Panc1 (cell line): ENCODE data around the gene ATP1A1. TPM values are rescaled to one million over a fixed set of nuclear protein-coding genes. Genes with fewer than 3 reads are reported as not detected.

ENCODE experiments used
- ATAC-seq: fragments of 200-7000 bp; cut with Tn5 transposase; 2 replicates; pipeline ENCODE4 v1.9.1; 2020; ENCODE audit warnings: mild to moderate bottlenecking, moderate library complexity
- BruUV-seq: library from RNA; stranded (reverse); fragments of 400-500 nt; replicated peaks from 2 replicates; lab custom pipeline; 2021; lab: Mats Ljungman, UMichigan
- CTCF ChIA-PET: fragments of 300-600 bp; sonication (Branson Sonifier 250); formaldehyde crosslinking; loops from one replicate; lab custom pipeline; 2022; ENCODE audit warnings: antibody characterized with exemption; lab: Charles Lee
- POLR2A ChIA-PET: fragments of 300-600 bp; sonication (Branson Sonifier 250); formaldehyde crosslinking; loops from one replicate; lab custom pipeline; 2022; ENCODE audit warnings: antibody characterized with exemption; lab: Charles Lee
- DNase-seq: peaks from one replicate; pipeline ENCODE4 v3.0.0-alpha.2; 2010; ENCODE audit warnings: low read depth, low spot score
- H3K27ac ChIP-seq: 2 replicates; pipeline ENCODE4 v1.5.1; 2011; ENCODE audit warnings: mild to moderate bottlenecking, low read length, inconsistent platforms
- H3K27me3 ChIP-seq: fragments of 200-500 bp; sonication (Bioruptor generic); 2 replicates; pipeline ENCODE4 v1.6.0; 2014; ENCODE audit warnings: low read length, inconsistent platforms; ENCODE audit not compliant: control insufficient read depth, insufficient read depth
- H3K36me3 ChIP-seq: fragments of 200-500 bp; sonication (Bioruptor generic); 2 replicates; pipeline ENCODE4 v1.5.1; 2014; ENCODE audit warnings: inconsistent platforms, mild to moderate bottlenecking, low read length, moderate library complexity; ENCODE audit not compliant: control insufficient read depth, insufficient read depth
- H3K4me1 ChIP-seq: 2 replicates; pipeline ENCODE4 v1.5.1; 2011; ENCODE audit warnings: inconsistent platforms, mild to moderate bottlenecking, low read length, moderate library complexity; ENCODE audit not compliant: control insufficient read depth, insufficient read depth
- H3K4me3 ChIP-seq, 2 experiments: 2 replicates each; pipeline ENCODE4 v1.5.1; 2011 to 2012; ENCODE audit warnings: low read depth in 2 of 2, low read length in 2 of 2, mild to moderate bottlenecking in 2 of 2, inconsistent platforms in 1 of 2, moderate library complexity in 1 of 2
- H3K9me3 ChIP-seq: fragments of 200-500 bp; sonication (Bioruptor generic); 2 replicates; pipeline ENCODE4 v1.5.1; 2014; ENCODE audit warnings: low read depth, mild to moderate bottlenecking, inconsistent platforms, low read length, moderate library complexity; ENCODE audit not compliant: control insufficient read depth, insufficient read depth
- POLR2AphosphoS5 ChIP-seq: IDR thresholded peaks from 2 replicates; pipeline ENCODE4 v1.6.1; 2012; ENCODE audit warnings: mild to moderate bottlenecking, low read depth, low read length, moderate library complexity
- SIN3A ChIP-seq: IDR thresholded peaks from 2 replicates; pipeline ENCODE4 v1.6.1; 2012; ENCODE audit warnings: low read depth, mild to moderate bottlenecking, low read length, moderate library complexity, borderline replicate concordance; ENCODE audit not compliant: insufficient read depth
- TCF7L2 ChIP-seq: IDR thresholded peaks from 2 replicates; pipeline ENCODE4 v1.6.1; 2011; ENCODE audit warnings: mild to moderate bottlenecking, low read depth, low read length, inconsistent platforms
- in situ Hi-C: cut with HindIII; loops from 2 replicates; pipeline ENCODE4 v1.10.0; 2016; ENCODE audit warnings: low sequenced_read_pairs, low pct_unique_long_range_greater_than_20kb
- intact Hi-C: fragments of 100-400 bp; cut with micrococcal nuclease; formaldehyde crosslinking; loops from one replicate; pipeline ENCODE4 v1.10.0; 2022; ENCODE audit not compliant: unreplicated experiment
- total RNA-seq: library from RNA; stranded (reverse); gene quantifications from one replicate; pipeline ENCODE4 v1.2.1, GENCODE V29; 2021; ENCODE audit not compliant: unreplicated experiment
- TF ChIP-seq, protein P1 (sequence below), 2 experiments: IDR thresholded peaks; 2 replicates each; pipeline ENCODE4 v1.6.1; 2011 to 2012; ENCODE audit warnings: low read depth in 2 of 2, control low read depth in 1 of 2, low read length in 1 of 2, mild to moderate bottlenecking in 1 of 2, moderate library complexity in 1 of 2; ENCODE audit not compliant: insufficient read depth in 1 of 2
- TF ChIP-seq, protein P2 (sequence below): fragments of 450-650 bp; IDR thresholded peaks from 2 replicates; pipeline ENCODE4 v1.5.1; 2017; ENCODE audit warnings: mild to moderate bottlenecking

Gene ATP1A1
- total RNA-seq, 1 experiment from 2014 or later: 131 TPM

DNA sequence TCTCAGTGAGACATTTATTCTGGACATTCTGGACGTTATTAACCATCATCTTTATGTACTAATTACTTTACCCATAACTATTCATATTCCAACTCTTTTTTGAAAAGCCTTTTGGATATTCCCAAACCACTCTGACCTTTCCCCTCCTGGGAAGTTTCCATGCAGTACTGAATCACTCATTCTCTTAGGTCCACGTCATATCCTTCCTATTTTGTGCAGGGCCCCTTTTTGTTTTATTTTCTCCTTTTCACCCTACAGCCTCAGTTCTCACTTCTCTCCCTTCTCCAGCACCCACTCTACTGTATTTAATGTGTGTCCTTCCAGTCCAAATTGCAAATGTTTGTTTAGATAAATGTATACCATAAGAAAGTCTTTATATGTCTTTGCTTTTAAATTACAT is 16.4 kb upstream of the ATP1A1 start:
- Histone ChIP-seq H3K36me3 (no peaks in the 10 kb centered on the region), H3K27ac (no peak overlapping the region), H3K27me3 (no peaks in the 10 kb centered on the region), H3K4me1 (no peaks in the 10 kb centered on the region), H3K9me3 (no peaks in the 10 kb centered on the region), H3K4me3 (no peak overlapping the region)
- CTCF ChIA-PET: no interaction called here
- BruUV-seq: no TSS peak
- in situ Hi-C loops: no loop called here
- TF ChIP-seq SIN3A (no peak), POLR2AphosphoS5 (no peak), TCF7L2 (no peak)
- TF ChIP-seq, protein P1, sequence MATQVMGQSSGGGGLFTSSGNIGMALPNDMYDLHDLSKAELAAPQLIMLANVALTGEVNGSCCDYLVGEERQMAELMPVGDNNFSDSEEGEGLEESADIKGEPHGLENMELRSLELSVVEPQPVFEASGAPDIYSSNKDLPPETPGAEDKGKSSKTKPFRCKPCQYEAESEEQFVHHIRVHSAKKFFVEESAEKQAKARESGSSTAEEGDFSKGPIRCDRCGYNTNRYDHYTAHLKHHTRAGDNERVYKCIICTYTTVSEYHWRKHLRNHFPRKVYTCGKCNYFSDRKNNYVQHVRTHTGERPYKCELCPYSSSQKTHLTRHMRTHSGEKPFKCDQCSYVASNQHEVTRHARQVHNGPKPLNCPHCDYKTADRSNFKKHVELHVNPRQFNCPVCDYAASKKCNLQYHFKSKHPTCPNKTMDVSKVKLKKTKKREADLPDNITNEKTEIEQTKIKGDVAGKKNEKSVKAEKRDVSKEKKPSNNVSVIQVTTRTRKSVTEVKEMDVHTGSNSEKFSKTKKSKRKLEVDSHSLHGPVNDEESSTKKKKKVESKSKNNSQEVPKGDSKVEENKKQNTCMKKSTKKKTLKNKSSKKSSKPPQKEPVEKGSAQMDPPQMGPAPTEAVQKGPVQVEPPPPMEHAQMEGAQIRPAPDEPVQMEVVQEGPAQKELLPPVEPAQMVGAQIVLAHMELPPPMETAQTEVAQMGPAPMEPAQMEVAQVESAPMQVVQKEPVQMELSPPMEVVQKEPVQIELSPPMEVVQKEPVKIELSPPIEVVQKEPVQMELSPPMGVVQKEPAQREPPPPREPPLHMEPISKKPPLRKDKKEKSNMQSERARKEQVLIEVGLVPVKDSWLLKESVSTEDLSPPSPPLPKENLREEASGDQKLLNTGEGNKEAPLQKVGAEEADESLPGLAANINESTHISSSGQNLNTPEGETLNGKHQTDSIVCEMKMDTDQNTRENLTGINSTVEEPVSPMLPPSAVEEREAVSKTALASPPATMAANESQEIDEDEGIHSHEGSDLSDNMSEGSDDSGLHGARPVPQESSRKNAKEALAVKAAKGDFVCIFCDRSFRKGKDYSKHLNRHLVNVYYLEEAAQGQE (IDR thresholded peaks at IDR 0.05; ENCODE audit: insufficient read depth in 1 of 2, low read depth in 2 of 2, low read length in 1 of 2): no peak
- TF ChIP-seq, protein P2, sequence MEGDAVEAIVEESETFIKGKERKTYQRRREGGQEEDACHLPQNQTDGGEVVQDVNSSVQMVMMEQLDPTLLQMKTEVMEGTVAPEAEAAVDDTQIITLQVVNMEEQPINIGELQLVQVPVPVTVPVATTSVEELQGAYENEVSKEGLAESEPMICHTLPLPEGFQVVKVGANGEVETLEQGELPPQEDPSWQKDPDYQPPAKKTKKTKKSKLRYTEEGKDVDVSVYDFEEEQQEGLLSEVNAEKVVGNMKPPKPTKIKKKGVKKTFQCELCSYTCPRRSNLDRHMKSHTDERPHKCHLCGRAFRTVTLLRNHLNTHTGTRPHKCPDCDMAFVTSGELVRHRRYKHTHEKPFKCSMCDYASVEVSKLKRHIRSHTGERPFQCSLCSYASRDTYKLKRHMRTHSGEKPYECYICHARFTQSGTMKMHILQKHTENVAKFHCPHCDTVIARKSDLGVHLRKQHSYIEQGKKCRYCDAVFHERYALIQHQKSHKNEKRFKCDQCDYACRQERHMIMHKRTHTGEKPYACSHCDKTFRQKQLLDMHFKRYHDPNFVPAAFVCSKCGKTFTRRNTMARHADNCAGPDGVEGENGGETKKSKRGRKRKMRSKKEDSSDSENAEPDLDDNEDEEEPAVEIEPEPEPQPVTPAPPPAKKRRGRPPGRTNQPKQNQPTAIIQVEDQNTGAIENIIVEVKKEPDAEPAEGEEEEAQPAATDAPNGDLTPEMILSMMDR: no peak
- DNase-seq (no peak), ATAC-seq (no peak)
- POLR2A ChIA-PET: no interaction called here
- intact Hi-C loops: no loop called here

DNA sequence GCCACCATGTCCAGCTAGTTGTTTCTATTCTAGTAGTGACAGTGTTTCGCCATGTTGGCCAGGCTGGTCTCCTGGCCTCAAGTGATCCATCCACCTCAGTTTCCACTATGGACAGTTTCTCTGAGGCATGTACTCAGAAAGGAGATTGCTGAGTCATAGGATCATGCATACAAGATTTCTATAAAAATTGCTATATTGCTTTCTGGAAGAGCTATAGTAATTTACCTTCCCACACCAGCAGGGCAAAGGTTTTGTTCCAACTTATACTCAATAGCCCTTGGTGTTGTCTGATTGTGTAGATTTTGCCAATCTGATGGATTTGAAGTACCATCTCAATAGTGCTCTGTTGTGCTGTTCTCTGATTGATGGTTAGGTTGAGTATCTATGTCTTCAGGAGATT is 15.6 kb upstream of the ATP1A1 start:
- in situ Hi-C loops: no loop called here
- H3K9me3 ChIP-seq: no peaks in the 10 kb centered on the region
- no TSS peak for BruUV-seq
- intact Hi-C loops: no loop called here
- no peak for TF ChIP-seq SIN3A
- TF ChIP-seq, protein P2: no peak
- ATAC-seq (no peak), DNase-seq (no peak)
- H3K27ac ChIP-seq: no peak overlapping the region
- H3K27me3 ChIP-seq: no peaks in the 10 kb centered on the region
- ChIA-PET CTCF (no interaction called here), POLR2A (no interaction called here)
- no peak overlapping the region for H3K4me3 ChIP-seq
- H3K36me3 ChIP-seq: no peaks in the 10 kb centered on the region
- no peaks in the 10 kb centered on the region for H3K4me1 ChIP-seq
